ENCODE results near the gene PDE4D.
"Not testable (repeated sequence)": the region's sequence is repeated elsewhere in the genome, so short reads cannot be mapped to it uniquely, and the experiment has no call there.

The PDE4D gene

GRCh38 chr5:59317774-59318205 lies 575.7 kb downstream of the PDE4D start:
- peak overlapping the region; percentile 24 for H3K9ac ChIP-seq (ENCODE audit: low read length)
- peak overlapping the region in 1 of 2 donors; percentile 14 for H3K4me3 ChIP-seq (ENCODE audit: low read depth in 1 of 2, low read length in 2 of 2)
- H3K9me3 ChIP-seq (ENCODE audit: low read length), result no peaks in the 10 kb centered on the region
- peaks cover 69% of the 10 kb centered on the region for H3K4me1 ChIP-seq (ENCODE audit: insufficient read depth, low read length)
- H3K27ac ChIP-seq (ENCODE audit: low read depth, low read length), result peak overlapping the region; percentile 77
- H3K36me3 ChIP-seq (ENCODE audit: insufficient read depth, low read length), result no peaks in the 10 kb centered on the region
- H3K27me3 ChIP-seq (ENCODE audit: control insufficient read depth in 1 of 2, insufficient read depth in 2 of 2, low read length in 2 of 2), result no peaks in the 10 kb centered on the region

GRCh38 chr5:59317023-59317773 lies 576.3 kb downstream of the PDE4D start:
- Histone ChIP-seq H3K36me3 (ENCODE audit: insufficient read depth, low read length) (no peaks in the 10 kb centered on the region), H3K27me3 (ENCODE audit: control insufficient read depth in 1 of 2, insufficient read depth in 2 of 2, low read length in 2 of 2) (no peaks in the 10 kb centered on the region), H3K9ac (ENCODE audit: low read length) (peak overlapping the region; percentile 24), H3K4me1 (ENCODE audit: insufficient read depth, low read length) (peaks cover 66% of the 10 kb centered on the region), H3K27ac (ENCODE audit: low read depth, low read length) (peak overlapping the region; percentile 77), H3K9me3 (ENCODE audit: low read length) (no peaks in the 10 kb centered on the region), H3K4me3 (ENCODE audit: low read depth in 1 of 2, low read length in 2 of 2) (peak overlapping the region in 1 of 2 donors; percentile 14)

DNA sequence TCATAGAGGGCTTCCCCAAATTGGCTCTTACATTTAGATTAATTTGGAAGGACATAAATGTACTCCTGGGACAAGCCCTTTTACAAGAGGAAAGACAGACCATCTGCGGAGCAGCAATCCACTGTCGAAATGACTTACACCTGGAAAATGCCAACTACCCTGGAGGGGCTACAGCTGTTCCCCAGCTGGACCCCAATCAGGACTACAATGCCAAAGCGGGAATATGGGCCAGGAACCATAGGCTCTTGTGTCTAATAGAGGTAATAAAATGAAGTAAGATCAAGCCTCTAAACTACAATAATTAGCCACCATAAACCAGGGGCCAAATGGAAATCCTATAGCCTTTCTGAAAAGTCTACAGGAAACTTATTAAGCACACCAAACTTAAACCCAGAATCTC lies 581.3 kb downstream of the PDE4D start:
- Histone ChIP-seq H3K27ac (ENCODE audit: low read depth, low read length) (no peak overlapping the region), H3K4me3 (ENCODE audit: low read depth in 1 of 2, low read length in 2 of 2) (no peak overlapping the region), H3K9me3 (ENCODE audit: low read length) (no peaks in the 10 kb centered on the region), H3K27me3 (ENCODE audit: control insufficient read depth in 1 of 2, insufficient read depth in 2 of 2, low read length in 2 of 2) (no peaks in the 10 kb centered on the region), H3K36me3 (ENCODE audit: insufficient read depth, low read length) (no peaks in the 10 kb centered on the region), H3K4me1 (ENCODE audit: insufficient read depth, low read length) (peaks cover 43% of the 10 kb centered on the region), H3K9ac (ENCODE audit: low read length) (no peak overlapping the region)

- H3K4me1 ChIP-seq (ENCODE audit: insufficient read depth, low read length), result peaks cover 17% of the 10 kb centered on the region
- not testable (repeated sequence) for H3K9ac ChIP-seq (ENCODE audit: low read length); H3K36me3 ChIP-seq (ENCODE audit: insufficient read depth, low read length); H3K27me3 ChIP-seq (ENCODE audit: control insufficient read depth in 1 of 2, insufficient read depth in 2 of 2, low read length in 2 of 2); H3K4me3 ChIP-seq (ENCODE audit: low read depth in 1 of 2, low read length in 2 of 2); H3K9me3 ChIP-seq (ENCODE audit: low read length); H3K27ac ChIP-seq (ENCODE audit: low read depth, low read length)
Measured at GRCh38 chr5:59308685-59309084, 584.8 kb downstream of the PDE4D start.

DNA sequence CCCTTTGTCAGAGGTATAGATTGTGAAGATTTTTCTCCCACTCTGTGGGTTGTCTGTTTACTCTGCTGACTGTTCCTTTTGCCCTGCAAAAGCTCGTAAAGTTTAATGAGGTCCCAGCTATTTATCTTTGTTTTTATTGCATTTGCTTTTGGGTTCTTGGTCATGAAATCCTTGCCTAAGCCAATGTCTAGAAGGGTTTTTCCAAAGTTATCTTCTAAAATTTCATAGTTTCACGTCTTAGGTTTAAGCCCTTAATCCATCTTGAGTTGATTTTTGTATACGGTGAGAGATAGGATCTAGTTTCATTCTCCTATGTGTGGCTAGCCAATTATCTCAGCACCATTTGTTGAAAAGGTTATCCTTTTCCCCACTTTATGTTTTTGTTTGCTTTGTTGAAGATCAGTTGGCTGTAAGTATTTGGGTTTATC lies 590.2 kb downstream of the PDE4D start:
- H3K4me1 ChIP-seq (ENCODE audit: insufficient read depth, low read length), result peaks cover 12% of the 10 kb centered on the region
- not testable (repeated sequence) for H3K27ac ChIP-seq (ENCODE audit: low read depth, low read length); H3K9me3 ChIP-seq (ENCODE audit: low read length); H3K36me3 ChIP-seq (ENCODE audit: insufficient read depth, low read length); H3K4me3 ChIP-seq (ENCODE audit: low read depth in 1 of 2, low read length in 2 of 2); H3K27me3 ChIP-seq (ENCODE audit: control insufficient read depth in 1 of 2, insufficient read depth in 2 of 2, low read length in 2 of 2); H3K9ac ChIP-seq (ENCODE audit: low read length)

- not testable (repeated sequence) for H3K9me3 ChIP-seq (ENCODE audit: low read length); H3K4me3 ChIP-seq (ENCODE audit: low read depth in 1 of 2, low read length in 2 of 2); H3K36me3 ChIP-seq (ENCODE audit: insufficient read depth, low read length); H3K27me3 ChIP-seq (ENCODE audit: control insufficient read depth in 1 of 2, insufficient read depth in 2 of 2, low read length in 2 of 2); H3K9ac ChIP-seq (ENCODE audit: low read length); H3K27ac ChIP-seq (ENCODE audit: low read depth, low read length)
- H3K4me1 ChIP-seq (ENCODE audit: insufficient read depth, low read length), result peaks cover 18% of the 10 kb centered on the region
Measured at GRCh38 chr5:59302509-59302908, 591.0 kb downstream of the PDE4D start.

DNA sequence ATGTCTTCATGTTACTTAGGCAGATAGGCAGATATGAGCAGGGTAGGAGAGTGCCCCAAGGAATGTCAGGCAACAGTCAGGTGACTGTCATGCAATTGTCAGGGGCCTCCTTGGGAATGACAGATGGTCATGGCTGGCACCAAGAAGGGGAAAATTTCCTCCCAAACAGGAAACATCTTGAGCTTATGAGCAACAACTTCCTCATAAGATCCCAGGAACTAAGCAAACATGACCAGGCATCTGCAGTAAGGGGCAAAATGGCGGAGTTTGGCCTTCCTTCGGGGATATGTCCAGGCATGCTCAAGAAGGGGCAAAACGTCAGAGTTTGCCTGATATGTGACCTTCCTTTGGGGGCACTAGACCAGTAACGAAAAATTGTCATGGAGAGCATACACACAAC lies 591.8 kb downstream of the PDE4D start:
- no peaks in the 10 kb centered on the region for H3K9me3 ChIP-seq (ENCODE audit: low read length)
- no peaks in the 10 kb centered on the region for H3K36me3 ChIP-seq (ENCODE audit: insufficient read depth, low read length)
- H3K4me1 ChIP-seq (ENCODE audit: insufficient read depth, low read length), result peaks cover 24% of the 10 kb centered on the region
- no peaks in the 10 kb centered on the region for H3K27me3 ChIP-seq (ENCODE audit: control insufficient read depth in 1 of 2, insufficient read depth in 2 of 2, low read length in 2 of 2)
- H3K27ac ChIP-seq (ENCODE audit: low read depth, low read length), result no peak overlapping the region
- no peak overlapping the region for H3K4me3 ChIP-seq (ENCODE audit: low read depth in 1 of 2, low read length in 2 of 2)
- H3K9ac ChIP-seq (ENCODE audit: low read length), result no peak overlapping the region

DNA sequence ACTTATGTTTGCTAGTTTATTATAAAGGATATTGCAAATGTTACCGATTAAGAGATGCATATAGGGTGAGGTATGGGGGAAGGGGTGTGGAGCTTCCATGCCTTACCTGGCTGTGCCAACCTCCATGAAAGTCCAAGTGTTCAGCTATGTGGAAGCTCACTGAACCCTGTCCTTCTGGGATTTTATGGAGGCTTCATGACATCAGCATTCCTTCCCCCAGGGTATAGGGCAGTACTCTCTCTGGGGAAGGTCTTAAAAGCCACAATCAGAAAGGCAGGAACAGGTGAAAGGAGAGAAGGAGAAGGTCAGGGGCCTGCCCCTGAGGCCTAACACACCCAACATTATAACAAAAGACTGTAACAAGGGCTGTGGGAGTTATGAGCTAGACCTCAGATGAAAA lies 592.6 kb downstream of the PDE4D start:
- Histone ChIP-seq H3K27me3 (ENCODE audit: control insufficient read depth in 1 of 2, insufficient read depth in 2 of 2, low read length in 2 of 2) (no peaks in the 10 kb centered on the region), H3K9me3 (ENCODE audit: low read length) (no peaks in the 10 kb centered on the region), H3K4me3 (ENCODE audit: low read depth in 1 of 2, low read length in 2 of 2) (no peak overlapping the region), H3K36me3 (ENCODE audit: insufficient read depth, low read length) (no peaks in the 10 kb centered on the region), H3K9ac (ENCODE audit: low read length) (no peak overlapping the region), H3K27ac (ENCODE audit: low read depth, low read length) (no peak overlapping the region), H3K4me1 (ENCODE audit: insufficient read depth, low read length) (peaks cover 30% of the 10 kb centered on the region)

GRCh38 chr5:59299006-59299405 lies 594.5 kb downstream of the PDE4D start:
- Histone ChIP-seq H3K36me3 (ENCODE audit: insufficient read depth, low read length) (no peaks in the 10 kb centered on the region), H3K27ac (ENCODE audit: low read depth, low read length) (peak overlapping the region; percentile 37), H3K27me3 (ENCODE audit: control insufficient read depth in 1 of 2, insufficient read depth in 2 of 2, low read length in 2 of 2) (no peaks in the 10 kb centered on the region), H3K9ac (ENCODE audit: low read length) (no peak overlapping the region), H3K4me1 (ENCODE audit: insufficient read depth, low read length) (peaks cover 45% of the 10 kb centered on the region), H3K9me3 (ENCODE audit: low read length) (no peaks in the 10 kb centered on the region), H3K4me3 (ENCODE audit: low read depth in 1 of 2, low read length in 2 of 2) (no peak overlapping the region)

GRCh38 chr5:59296317-59297264 lies 596.9 kb downstream of the PDE4D start:
- no peaks in the 10 kb centered on the region for H3K27me3 ChIP-seq (ENCODE audit: control insufficient read depth in 1 of 2, insufficient read depth in 2 of 2, low read length in 2 of 2)
- H3K9ac ChIP-seq (ENCODE audit: low read length), result peak overlapping the region; percentile 35
- peak overlapping the region; percentile 40 for H3K27ac ChIP-seq (ENCODE audit: low read depth, low read length)
- H3K9me3 ChIP-seq (ENCODE audit: low read length), result no peaks in the 10 kb centered on the region
- peak overlapping the region in 1 of 2 donors; percentile 40 for H3K4me3 ChIP-seq (ENCODE audit: low read depth in 1 of 2, low read length in 2 of 2)
- H3K36me3 ChIP-seq (ENCODE audit: insufficient read depth, low read length), result no peaks in the 10 kb centered on the region
- peaks cover 54% of the 10 kb centered on the region for H3K4me1 ChIP-seq (ENCODE audit: insufficient read depth, low read length)

GRCh38 chr5:59293700-59294099 lies 599.8 kb downstream of the PDE4D start:
- Histone ChIP-seq H3K4me3 (ENCODE audit: low read depth in 1 of 2, low read length in 2 of 2) (no peak overlapping the region), H3K36me3 (ENCODE audit: insufficient read depth, low read length) (no peaks in the 10 kb centered on the region), H3K9me3 (ENCODE audit: low read length) (no peaks in the 10 kb centered on the region), H3K9ac (ENCODE audit: low read length) (no peak overlapping the region), H3K27ac (ENCODE audit: low read depth, low read length) (peak overlapping the region; percentile 58), H3K27me3 (ENCODE audit: control insufficient read depth in 1 of 2, insufficient read depth in 2 of 2, low read length in 2 of 2) (no peaks in the 10 kb centered on the region), H3K4me1 (ENCODE audit: insufficient read depth, low read length) (peaks cover 46% of the 10 kb centered on the region)

Measured in muscle layer of colon (tissue), 2 donors.